ENCODE data around the gene CCDC150.

DNA sequence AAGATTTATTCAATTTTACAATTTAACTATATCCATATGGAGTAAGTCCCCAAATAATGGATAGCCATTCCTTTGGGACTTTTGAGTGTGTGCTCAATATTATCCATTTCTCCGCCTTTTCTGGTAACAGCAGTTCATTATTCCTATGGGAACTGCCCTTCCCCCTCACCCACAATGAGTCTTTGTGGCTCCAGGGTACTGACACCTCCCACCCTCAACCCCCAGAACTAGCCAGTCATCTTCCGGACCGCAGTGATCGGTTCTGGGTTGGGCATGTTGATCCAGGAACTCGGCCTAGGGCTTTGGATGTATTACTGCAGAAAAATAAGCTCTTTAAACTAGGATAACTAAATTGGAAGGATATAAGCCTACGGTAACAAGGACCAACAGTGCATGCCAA is 45.4 kb upstream of the CCDC150 start:
- no peak for TF ChIP-seq POLR2A (IDR thresholded peaks at IDR 0.05)
- TF ChIP-seq, protein P1, sequence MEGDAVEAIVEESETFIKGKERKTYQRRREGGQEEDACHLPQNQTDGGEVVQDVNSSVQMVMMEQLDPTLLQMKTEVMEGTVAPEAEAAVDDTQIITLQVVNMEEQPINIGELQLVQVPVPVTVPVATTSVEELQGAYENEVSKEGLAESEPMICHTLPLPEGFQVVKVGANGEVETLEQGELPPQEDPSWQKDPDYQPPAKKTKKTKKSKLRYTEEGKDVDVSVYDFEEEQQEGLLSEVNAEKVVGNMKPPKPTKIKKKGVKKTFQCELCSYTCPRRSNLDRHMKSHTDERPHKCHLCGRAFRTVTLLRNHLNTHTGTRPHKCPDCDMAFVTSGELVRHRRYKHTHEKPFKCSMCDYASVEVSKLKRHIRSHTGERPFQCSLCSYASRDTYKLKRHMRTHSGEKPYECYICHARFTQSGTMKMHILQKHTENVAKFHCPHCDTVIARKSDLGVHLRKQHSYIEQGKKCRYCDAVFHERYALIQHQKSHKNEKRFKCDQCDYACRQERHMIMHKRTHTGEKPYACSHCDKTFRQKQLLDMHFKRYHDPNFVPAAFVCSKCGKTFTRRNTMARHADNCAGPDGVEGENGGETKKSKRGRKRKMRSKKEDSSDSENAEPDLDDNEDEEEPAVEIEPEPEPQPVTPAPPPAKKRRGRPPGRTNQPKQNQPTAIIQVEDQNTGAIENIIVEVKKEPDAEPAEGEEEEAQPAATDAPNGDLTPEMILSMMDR (IDR thresholded peaks at IDR 0.05): no peak
